Parietal lobe (tissue), 1 donor: ENCODE results near the gene POMGNT2. TPM values are rescaled to one million over a fixed set of nuclear protein-coding genes. Genes with fewer than 3 reads are reported as not detected.

Experiments used
- total RNA-seq: library from RNA; depleted of rRNA; stranded (reverse); fragments of >200 nt; gene quantifications from one replicate; pipeline ENCODE4 v1.2.3, GENCODE V29; 2014

POMGNT2 gene
- 18.2 TPM for total RNA-seq

DNA sequence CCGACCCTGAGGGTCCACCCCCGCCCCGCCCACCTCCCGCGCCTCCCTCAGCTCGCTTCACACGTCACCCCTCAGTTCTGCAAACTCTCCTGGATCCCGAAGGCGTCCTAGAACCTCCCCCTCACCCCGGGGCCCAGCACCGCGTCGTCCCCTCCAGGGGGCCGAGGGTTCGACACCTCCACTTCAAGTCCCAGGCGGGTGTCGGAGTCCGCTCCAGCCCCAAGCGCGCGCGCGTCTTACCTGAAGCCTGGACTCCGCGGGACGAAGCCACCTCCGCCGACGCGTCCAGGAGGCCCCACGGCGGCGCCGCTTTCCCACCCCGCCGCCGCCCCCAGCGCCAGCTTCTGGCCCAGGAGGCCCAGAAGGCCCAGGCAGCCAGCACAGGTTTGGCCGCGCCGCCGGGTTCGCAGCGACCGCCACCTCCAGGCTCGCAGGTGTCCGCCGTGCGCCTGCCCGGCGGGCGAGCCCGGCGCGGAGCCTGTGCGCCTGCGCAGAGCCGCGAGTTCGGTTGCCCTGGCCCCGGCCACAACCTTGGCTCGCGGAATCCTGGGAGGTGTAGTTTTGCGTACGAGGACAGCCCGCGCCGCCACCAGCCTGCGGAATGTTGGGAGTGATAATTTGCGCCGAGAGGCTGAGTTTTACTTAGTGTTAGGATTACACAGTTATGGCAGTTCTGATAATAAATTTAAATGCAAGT, at the start of gene POMGNT2:
TSS of gene POMGNT2 (minus strand) at position 484 of the 697 bp plus-strand sequence. CDS start 24,648 bp downstream, outside the sequence.

Other genes with a start within 250 kb of the POMGNT2 start
- gene CYP8B1, start 230.2 kb downstream of the POMGNT2 start, total RNA-seq: not detected
- 35.7 TPM for gene ZNF662, start 199.9 kb downstream of the POMGNT2 start, total RNA-seq
- 11.6 TPM for gene GASK1A, start 126.8 kb downstream of the POMGNT2 start, total RNA-seq
- gene SNRK, start 180.5 kb upstream of the POMGNT2 start, total RNA-seq: 80.8 TPM